ENCODE data around the gene RGS12.

DNA sequence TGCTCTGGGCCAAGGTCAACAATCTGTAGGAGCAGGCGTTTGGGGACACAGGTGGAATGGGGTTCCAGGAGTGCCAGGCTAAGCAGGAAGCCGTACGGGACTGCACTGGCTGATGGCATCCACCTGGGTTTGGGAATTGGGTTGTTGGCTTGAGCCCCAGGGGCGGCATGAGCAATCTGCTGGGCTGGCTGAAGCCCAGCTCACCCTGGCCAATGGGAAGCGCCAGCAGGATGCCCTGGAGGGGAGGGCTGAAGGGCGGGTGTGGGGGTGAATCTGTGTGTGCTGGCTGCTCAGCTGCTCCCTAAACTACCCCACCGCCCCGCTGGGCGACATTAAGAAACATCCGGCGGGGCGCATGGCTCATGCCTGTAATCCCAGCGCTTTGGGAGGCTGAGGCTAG is 8.9 kb upstream of the RGS12 start:
- TF ChIP-seq CTCF (IDR thresholded peaks at IDR 0.05; ENCODE audit: insufficient read depth, low read length, poor library complexity, severe bottlenecking) = no peak
- TF ChIP-seq EZH2phosphoT487 (conservative IDR thresholded peaks at IDR 0.05; ENCODE audit: low read length) = no peak
